IPS DF 4.7 (cell line): ENCODE results near the gene GALNT3.

ENCODE experiments used
- DNase-seq: peaks from one replicate; pipeline ENCODE4 v3.0.0-alpha.2; 2013; ENCODE audit warnings: low spot score; ENCODE audit errors: extremely low read depth

Gene GALNT3

GRCh38 chr2:165796819-165797530 lies 2.9 kb upstream of the GALNT3 start:
- DNase-seq = no peak

GRCh38 chr2:165796129-165796528 lies 2.1 kb upstream of the GALNT3 start:
- no peak for DNase-seq

- DNase-seq = no peak
Observed at GRCh38 chr2:165795011-165795410, 964 bp upstream of the GALNT3 start.

- DNase-seq = no peak
Observed at GRCh38 chr2:165794536-165794928, 485 bp upstream of the GALNT3 start.

- no peak for DNase-seq
Observed at GRCh38 chr2:165793161-165793778, 777 bp downstream of the GALNT3 start.

- no peak for DNase-seq
Observed at GRCh38 chr2:165792104-165792454, 2.0 kb downstream of the GALNT3 start.

- DNase-seq = no peak
Observed at GRCh38 chr2:165791421-165792103, 2.5 kb downstream of the GALNT3 start.

GRCh38 chr2:165790466-165790865 lies 3.6 kb downstream of the GALNT3 start:
- no peak for DNase-seq

- DNase-seq = no peak
Observed at GRCh38 chr2:165787334-165787733, 6.7 kb downstream of the GALNT3 start.

- no peak for DNase-seq
Observed at GRCh38 chr2:165779706-165780105, 14.3 kb downstream of the GALNT3 start.

GRCh38 chr2:165778653-165779451 lies 15.2 kb downstream of the GALNT3 start:
- DNase-seq = no peak

- DNase-seq = no peak
Observed at GRCh38 chr2:165778187-165778556, 15.9 kb downstream of the GALNT3 start.

- DNase-seq = no peak
Observed at GRCh38 chr2:165777522-165778186, 16.4 kb downstream of the GALNT3 start.

- no peak for DNase-seq
Observed at GRCh38 chr2:165776796-165777195, 17.3 kb downstream of the GALNT3 start.

GRCh38 chr2:165776013-165776412 lies 18.0 kb downstream of the GALNT3 start:
- DNase-seq = no peak

GRCh38 chr2:165773684-165774083 lies 20.4 kb downstream of the GALNT3 start:
- DNase-seq = no peak

- DNase-seq = no peak
Observed at GRCh38 chr2:165772183-165772582, 21.9 kb downstream of the GALNT3 start.

GRCh38 chr2:165766326-165766927 lies 27.6 kb downstream of the GALNT3 start:
- DNase-seq = no peak

- no peak for DNase-seq
Observed at GRCh38 chr2:165762723-165763122, 31.3 kb downstream of the GALNT3 start.

- no peak for DNase-seq
Observed at GRCh38 chr2:165757906-165758675, 36.0 kb downstream of the GALNT3 start.
